ENCODE results near the gene ATP8B4.
A peak's percentile ranks its signal among the peaks of the same experiment; 100 is the strongest.
"Not testable (repeated sequence)": the region's sequence is repeated elsewhere in the genome, so short reads cannot be mapped to it uniquely, and the experiment has no call there.

Gene ATP8B4

GRCh38 chr15:50140098-50140497, 21.1 kb upstream of the ATP8B4 start:
- no peak for DNase-seq

DNA sequence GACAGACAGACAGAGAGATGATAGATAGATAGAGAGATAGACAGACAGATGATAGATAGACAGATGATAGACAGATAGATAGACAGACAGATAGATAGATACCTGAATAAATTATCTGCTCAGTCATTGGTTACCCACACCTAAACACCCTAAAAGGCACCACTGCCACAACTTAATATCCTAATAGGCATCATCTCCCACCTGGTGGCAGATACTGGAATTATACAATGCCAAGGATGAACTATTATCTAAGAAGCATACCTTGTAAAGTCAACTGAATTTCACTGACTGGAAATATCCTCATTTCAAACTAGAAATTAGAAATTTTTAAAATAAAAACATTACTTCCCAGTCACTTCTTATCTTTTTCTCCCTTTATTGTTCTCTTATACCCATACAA, 19.4 kb upstream of the ATP8B4 start:
- no peak for DNase-seq

DNA sequence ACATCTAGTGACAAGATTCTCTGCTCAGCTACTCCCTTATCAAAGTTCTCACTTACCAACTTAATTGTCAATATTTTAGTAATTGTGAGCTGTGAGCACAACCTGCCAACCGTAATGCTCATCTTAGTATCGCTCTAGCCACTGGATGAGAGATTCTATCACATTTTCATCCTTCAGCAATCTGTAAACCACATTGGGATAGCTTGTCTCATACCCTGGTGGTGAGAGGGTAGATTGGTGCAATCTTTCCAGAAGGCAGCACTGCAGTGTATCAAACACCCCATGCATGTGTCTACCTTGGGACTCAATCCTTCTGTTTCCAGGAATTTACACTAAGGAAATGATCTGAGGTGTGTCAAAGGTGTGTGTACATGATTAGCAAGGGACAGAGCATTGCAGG, 18.9 kb upstream of the ATP8B4 start:
- DNase-seq: no peak

GRCh38 chr15:50137330-50137761, 18.3 kb upstream of the ATP8B4 start:
- DNase-seq: no peak

GRCh38 chr15:50135031-50135551, 16.1 kb upstream of the ATP8B4 start:
- no peak for DNase-seq

DNA sequence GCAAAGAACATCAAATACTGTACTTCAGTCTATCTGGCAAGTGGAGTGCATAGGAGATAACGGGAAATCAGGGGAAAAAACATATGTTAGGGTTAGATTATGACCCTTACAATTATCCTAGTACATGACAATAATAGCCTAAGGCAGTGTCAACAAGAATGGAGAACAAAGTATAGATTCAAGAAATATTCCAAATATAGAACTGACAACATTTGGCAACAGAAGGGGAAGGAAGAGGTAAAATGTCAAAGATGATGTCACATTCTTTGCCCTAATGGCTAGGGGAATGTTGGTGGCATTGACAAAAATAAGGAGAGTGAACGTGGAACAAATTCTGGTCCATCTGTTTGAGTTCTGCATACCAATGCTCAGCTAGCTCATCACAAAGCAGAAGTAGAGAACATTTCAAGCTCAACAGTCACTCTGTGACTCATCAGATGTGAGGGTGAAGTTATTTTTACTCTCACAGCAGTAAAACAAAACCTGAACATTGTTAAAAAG, 15.5 kb upstream of the ATP8B4 start:
- DNase-seq: peak in 1 of 2 donors; percentile 25

DNA sequence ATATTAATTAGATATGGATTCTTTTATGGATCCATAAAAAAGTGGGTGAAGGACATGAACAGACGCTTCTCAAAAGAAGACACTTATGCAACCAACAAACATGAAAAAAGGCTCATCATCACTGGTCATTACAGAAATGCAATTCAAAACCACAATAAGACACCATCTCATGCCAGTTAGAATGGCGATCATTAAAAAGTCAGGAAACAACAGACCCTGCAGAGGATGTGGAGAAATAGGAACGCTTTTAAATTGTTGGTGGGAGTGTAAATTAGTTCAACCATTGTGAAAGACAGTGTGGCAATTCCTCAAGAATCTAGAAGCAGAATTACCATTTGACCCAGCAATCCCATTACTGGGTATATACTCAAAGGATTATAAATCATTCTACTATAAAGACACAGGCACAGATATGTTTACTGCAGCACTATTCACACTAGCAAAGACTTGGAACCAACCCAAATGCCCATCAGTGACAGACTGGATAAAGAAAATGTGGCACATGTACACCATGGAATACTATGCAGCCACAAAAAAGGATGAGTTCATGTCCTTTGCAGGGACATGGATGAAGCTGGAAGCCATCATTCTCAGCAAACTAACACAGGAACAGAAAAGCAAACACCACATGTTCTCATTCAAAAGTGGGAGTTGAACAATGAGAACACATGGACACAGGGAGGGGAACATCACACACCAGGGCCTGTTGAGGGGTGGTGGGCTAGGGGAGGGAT, 13.4 kb upstream of the ATP8B4 start:
- not testable (repeated sequence) for DNase-seq

DNA sequence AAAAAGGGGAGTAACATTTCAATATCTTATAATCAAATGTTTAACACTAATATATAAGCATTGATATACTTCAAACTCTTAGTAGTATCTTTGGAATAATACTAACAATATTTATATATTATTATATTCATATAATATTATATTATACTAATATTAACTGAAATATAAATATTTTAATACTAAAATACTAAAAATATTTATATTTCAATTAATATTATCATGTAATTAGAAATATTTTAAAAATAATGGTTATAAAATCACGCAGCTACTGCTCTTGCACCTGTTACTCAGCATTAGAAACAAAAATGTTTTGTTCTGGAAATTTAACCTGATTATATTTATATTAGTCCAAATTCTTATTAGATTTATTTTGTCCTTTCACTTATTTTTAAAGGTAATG, 12.6 kb upstream of the ATP8B4 start:
- no peak for DNase-seq

- DNase-seq: peak in 1 of 2 donors; percentile 67
Measured at GRCh38 chr15:50128266-50128665, 9.2 kb upstream of the ATP8B4 start.

DNA sequence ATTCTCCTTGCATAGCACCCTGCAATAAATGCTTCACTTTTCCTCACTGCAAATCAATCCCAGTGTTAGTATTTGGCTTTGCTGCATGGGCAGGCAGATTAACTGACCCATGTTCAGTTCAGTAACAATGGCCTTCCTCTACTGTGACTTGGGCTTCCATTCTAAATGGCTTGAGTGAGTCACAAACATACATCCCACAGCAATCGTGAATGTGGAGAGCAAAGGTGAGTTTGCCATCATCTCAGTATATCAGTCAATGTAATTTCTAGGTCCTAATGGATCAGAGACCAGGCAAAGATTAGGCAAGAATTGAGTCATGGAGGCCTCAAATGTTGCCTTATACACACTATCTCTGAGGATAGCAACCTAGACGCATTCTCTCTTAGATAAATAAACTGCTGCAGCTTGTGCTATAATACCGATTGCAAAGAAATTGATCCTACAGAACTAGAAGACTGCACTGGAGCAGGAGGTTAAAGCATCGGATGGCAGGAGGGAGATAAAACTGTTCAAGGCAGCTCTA, 8.3 kb upstream of the ATP8B4 start:
- DNase-seq: no peak

- DNase-seq: no peak
Measured at GRCh38 chr15:50126072-50126471, 7.0 kb upstream of the ATP8B4 start.

DNA sequence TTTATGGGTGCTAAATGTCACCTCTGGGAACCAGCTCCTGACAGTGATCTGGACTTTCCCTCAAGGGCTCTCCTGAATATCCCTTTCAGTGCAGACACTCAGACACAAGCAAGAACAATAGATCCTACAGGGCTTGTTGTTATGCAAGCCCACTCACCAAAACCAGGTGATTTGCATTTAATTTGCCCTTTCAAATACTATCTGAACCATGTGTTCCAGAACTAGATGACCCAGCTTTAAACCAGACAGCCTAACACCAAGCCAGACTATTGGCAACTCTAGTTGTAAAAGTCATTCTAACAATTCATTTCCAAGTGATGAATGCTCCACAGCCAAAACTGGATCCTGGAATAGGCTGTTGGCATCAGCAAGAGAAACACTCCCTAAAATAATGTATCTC, 5.6 kb upstream of the ATP8B4 start:
- DNase-seq: no peak

DNA sequence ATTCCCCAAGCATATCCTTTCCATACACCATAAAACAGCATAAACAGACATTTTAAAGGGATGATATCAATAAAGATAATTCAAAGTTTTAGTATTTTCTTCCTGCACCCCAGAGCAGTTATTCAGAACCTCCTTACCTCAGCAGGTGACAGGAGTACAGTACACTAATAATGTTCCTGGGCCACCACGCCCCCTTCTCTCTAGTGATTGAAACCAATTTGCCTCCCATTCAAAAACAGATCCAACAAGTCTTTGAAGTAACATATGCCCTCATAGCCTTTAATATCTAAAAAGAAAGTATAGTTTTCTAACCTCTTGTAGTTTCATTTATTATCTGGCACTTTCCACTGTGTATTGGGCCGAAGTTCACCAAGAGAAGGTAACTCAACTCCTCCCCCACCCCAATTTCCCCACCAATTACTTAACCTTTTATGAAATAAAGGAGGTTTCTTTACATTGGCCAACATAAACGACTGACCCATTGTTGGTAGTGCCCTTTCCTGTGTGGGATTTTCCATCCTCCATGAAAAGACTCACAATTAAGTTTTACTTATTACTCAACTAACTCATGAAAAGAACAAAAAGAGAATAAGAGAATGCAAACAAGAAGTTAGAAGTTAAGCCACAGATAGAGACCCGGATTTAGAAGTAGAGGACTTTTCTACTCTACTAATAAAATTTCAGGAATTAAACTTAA, 5.0 kb upstream of the ATP8B4 start:
- no peak for DNase-seq

DNA sequence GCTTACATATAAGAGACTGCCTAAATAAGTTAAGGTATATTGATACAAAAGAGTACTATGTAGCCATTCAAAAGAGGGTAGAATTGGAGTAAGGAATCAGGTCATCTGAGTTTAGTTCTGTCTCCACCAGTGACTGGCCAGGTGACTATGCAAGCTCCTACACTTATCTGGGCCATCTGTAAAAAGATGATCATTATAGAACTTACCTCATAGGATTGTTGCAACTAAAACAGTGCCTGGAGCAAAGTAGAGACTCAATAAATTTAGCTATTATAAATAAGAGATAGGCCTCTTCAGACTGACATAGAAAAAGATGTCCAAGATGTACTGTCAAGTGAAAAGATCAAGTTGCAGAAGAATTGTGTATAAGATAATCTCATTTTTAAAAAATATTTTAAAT, 1.7 kb upstream of the ATP8B4 start:
- no peak for DNase-seq

DNA sequence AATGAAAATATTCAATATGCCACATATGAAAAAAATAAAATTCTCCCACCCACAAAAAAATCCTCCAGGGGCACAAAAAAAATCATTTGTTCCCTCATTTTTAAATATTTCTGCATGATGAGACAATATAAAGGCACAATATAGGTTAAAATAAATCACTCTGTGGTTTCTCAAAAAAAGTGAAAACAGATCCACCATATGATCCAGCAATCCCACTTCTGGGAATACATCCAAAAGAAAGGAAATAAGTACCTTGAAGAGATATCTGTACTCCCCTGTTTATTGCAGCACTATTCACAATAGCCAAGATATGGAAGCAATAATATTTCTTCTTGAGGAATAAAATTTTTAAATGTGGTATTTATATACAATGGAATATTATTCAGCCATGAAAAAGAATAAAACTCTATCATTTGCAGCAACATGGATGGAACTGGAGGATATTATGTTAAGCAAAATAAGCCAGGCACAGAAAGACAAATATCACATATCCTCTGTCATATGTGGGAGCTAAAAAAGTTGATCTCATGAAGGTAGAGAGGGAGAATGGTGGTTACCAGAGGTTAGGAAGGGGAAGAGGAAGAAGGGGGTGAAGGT, 1.5 kb downstream of the ATP8B4 start:
- DNase-seq: no peak

- DNase-seq: no peak
Measured at GRCh38 chr15:50116477-50116876, 2.6 kb downstream of the ATP8B4 start.

DNA sequence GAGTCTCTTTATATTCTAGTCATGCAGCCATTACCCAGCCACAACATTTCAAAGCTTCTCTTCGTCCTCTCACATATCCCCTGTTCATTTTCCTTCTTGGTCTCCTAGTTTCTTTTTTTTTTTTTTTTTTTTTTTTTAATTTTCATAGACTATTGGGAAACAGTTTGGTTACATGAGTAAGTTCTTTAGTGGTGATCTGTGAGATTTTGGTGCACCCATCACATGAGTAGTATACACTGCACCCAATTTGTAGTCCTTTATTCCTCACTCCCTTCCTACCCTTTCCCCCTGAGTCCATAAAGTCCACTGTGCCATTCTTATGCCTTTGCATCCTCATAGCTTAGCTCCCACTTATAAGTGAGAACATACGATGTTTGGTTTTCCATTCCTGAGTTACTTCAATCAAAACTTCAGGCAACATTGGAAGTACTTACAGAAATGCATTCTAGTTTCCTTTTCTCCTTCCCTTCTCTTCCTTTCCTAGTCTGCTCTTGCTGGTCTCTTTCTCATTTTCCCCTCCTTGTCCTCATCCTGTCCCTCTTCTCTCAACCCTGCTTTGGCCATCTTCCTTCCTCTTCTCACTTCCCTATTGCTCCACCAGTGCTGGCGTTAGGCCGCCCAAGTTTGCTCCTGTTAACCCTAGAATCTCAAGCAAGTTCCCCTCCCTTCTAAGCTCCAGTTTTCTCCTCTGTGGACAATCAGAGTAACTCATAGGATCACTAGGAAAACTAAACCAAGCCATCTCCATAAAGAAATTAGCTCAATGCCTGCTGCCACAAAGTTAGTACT, 4.8 kb downstream of the ATP8B4 start:
- DNase-seq: peak in 1 of 2 donors; percentile 45

DNA sequence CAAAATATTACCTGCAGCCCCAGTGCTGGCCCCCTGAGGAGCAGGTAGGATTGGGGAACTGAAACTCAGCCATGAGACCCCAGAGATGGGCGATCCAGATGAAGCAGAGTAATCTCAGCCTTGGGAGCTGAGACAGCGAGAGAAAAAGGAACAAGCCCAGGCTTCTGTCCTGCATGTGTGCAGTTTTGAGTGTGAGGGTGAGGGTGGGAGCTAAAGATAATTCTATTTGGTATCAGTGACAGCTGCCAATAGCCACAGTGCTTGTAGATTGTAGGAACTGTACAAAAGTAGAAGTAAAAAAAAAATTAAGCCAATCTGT, 5.9 kb downstream of the ATP8B4 start:
- no peak for DNase-seq

DNA sequence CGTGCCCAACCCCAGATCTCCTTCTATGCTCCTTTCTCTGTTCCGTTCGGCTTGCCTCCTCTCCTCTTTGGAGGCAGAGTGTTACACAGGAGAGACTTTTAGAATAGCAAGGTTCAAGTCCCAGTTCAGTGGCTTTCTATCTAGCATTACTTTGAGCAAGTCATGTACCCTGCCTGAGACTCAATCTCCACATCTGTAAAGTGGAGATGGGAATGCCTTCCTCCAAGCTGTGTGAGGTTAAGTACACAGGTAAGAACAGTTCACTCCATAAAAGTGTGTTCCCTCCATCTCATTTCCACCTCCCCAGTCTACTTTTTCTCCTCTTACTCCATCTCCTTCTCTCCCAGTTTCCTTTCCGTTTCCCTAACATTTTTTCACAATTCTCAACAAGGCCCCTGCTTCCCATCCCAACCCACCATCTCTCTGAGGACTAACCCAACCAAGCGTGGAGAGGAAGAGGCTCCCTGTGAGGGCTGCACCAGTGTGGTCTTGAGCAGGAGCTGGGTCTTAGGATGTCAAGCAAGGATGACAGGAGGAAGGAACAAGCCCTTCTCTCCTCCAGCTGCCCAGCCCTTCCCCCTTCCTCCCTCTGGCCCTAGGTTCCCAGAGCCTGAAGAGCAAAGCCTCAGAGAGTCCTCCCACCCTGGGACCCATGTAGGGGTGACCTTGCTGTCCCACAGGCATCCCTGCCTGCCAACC, 6.4 kb downstream of the ATP8B4 start:
- DNase-seq: no peak

- no peak for DNase-seq
Measured at GRCh38 chr15:50110285-50110684, 8.7 kb downstream of the ATP8B4 start.

GRCh38 chr15:50109076-50109987, 9.7 kb downstream of the ATP8B4 start:
- no peak for DNase-seq
